HFFc6 (cell line): ENCODE data around the gene IGF2. TPM values are rescaled to one million over a fixed set of nuclear protein-coding genes. Genes with fewer than 3 reads are reported as not detected.
"Not testable (repeated sequence)": the region's sequence is repeated elsewhere in the genome, so short reads cannot be mapped to it uniquely, and the experiment has no call there.

ENCODE experiments used
- DNase-seq: peaks from one replicate; pipeline ENCODE4 v3.0.0-alpha.2; 2018
- H3K27ac Mint-ChIP-seq: 2 replicates; pipeline ENCODE4 v1.8.0; 2020; ENCODE audit warnings: mild to moderate bottlenecking, mixed read lengths
- H3K27me3 Mint-ChIP-seq: 2 replicates; pipeline ENCODE4 v1.8.0; 2021; ENCODE audit warnings: mild to moderate bottlenecking, moderate library complexity, mixed read lengths; ENCODE audit not compliant: insufficient read depth
- H3K36me3 Mint-ChIP-seq: 2 replicates; pipeline ENCODE4 v1.8.0; 2021; ENCODE audit warnings: low read depth, mixed read lengths
- H3K4me1 Mint-ChIP-seq: 2 replicates; pipeline ENCODE4 v1.8.0; 2020; ENCODE audit warnings: low read depth, mixed read lengths
- H3K4me3 Mint-ChIP-seq: 2 replicates; pipeline ENCODE4 v1.8.0; 2020; ENCODE audit warnings: mild to moderate bottlenecking, moderate library complexity, mixed read lengths
- H3K9me3 Mint-ChIP-seq: 2 replicates; pipeline ENCODE4 v1.8.0; 2020; ENCODE audit warnings: mild to moderate bottlenecking, mixed read lengths
- CTCF ChIP-seq: fragments of 200-600 bp; sonication (generic); IDR thresholded peaks from 2 replicates; pipeline ENCODE4 v1.5.0; 2021; ENCODE audit warnings: antibody characterized with exemption, mild to moderate bottlenecking
- total RNA-seq, 6 experiments: library from RNA; stranded (reverse); fragmentation: NEBNext Ultra II Directional; extraction: Animal tissue kit (Norgen Biotek cat#: 25700); gene quantifications; 2 replicates in 1 of 6; 3 replicates in 5 of 6; pipeline ENCODE4 v1.2.3, GENCODE V29; 2021

The IGF2 gene
- total RNA-seq, 6 experiments from 2014 or later: 0.90 to 2.6 (median 2.0) TPM

GRCh38 chr11:2129308-2129698 lies 9.9 kb downstream of the IGF2 start:
- no peaks in the 10 kb centered on the region; the same call in 1 of the 2 replicates for H3K9me3 Mint-ChIP-seq
- H3K27me3 Mint-ChIP-seq: peaks cover 30% of the 10 kb centered on the region
- no peaks in the 10 kb centered on the region for H3K36me3 Mint-ChIP-seq
- TF ChIP-seq CTCF: no peak
- no peak overlapping the region for H3K27ac Mint-ChIP-seq
- no peak for DNase-seq
- H3K4me3 Mint-ChIP-seq: no peak overlapping the region
- no peaks in the 10 kb centered on the region for H3K4me1 Mint-ChIP-seq

- Mint-ChIP-seq H3K9me3 (no peaks in the 10 kb centered on the region; the same call in 1 of the 2 replicates), H3K27ac (no peak overlapping the region), H3K36me3 (no peaks in the 10 kb centered on the region), H3K4me1 (no peaks in the 10 kb centered on the region), H3K4me3 (no peak overlapping the region), H3K27me3 (peaks cover 27% of the 10 kb centered on the region)
- TF ChIP-seq CTCF: no peak
- DNase-seq: no peak
Measured at GRCh38 chr11:2128511-2129307, 10.5 kb downstream of the IGF2 start.

GRCh38 chr11:2128130-2128510 lies 11.1 kb downstream of the IGF2 start:
- H3K27ac Mint-ChIP-seq: no peak overlapping the region
- DNase-seq: no peak
- no peak overlapping the region for H3K4me3 Mint-ChIP-seq
- no peaks in the 10 kb centered on the region for H3K4me1 Mint-ChIP-seq
- H3K9me3 Mint-ChIP-seq: no peaks in the 10 kb centered on the region; the same call in 1 of the 2 replicates
- H3K36me3 Mint-ChIP-seq: no peaks in the 10 kb centered on the region
- no peak for TF ChIP-seq CTCF
- H3K27me3 Mint-ChIP-seq: peaks cover 22% of the 10 kb centered on the region

- Mint-ChIP-seq H3K4me3 (no peak overlapping the region), H3K9me3 (no peaks in the 10 kb centered on the region; the same call in 1 of the 2 replicates), H3K27ac (no peak overlapping the region), H3K4me1 (no peaks in the 10 kb centered on the region), H3K36me3 (no peaks in the 10 kb centered on the region), H3K27me3 (peaks cover 17% of the 10 kb centered on the region)
- DNase-seq: no peak
- no peak for TF ChIP-seq CTCF
Measured at GRCh38 chr11:2127482-2128129, 11.6 kb downstream of the IGF2 start.

- Mint-ChIP-seq H3K27me3 (peaks cover 14% of the 10 kb centered on the region), H3K27ac (no peak overlapping the region), H3K4me3 (no peak overlapping the region), H3K4me1 (no peaks in the 10 kb centered on the region), H3K9me3 (no peaks in the 10 kb centered on the region; the same call in 1 of the 2 replicates), H3K36me3 (no peaks in the 10 kb centered on the region)
- TF ChIP-seq CTCF: no peak
- no peak for DNase-seq
Measured at GRCh38 chr11:2126520-2127085, 12.6 kb downstream of the IGF2 start.

GRCh38 chr11:2124736-2125484 lies 14.3 kb downstream of the IGF2 start:
- not testable (repeated sequence) for H3K4me1 Mint-ChIP-seq, H3K4me3 Mint-ChIP-seq, H3K27ac Mint-ChIP-seq, H3K36me3 Mint-ChIP-seq, DNase-seq, H3K9me3 Mint-ChIP-seq
- peaks cover 14% of the 10 kb centered on the region for H3K27me3 Mint-ChIP-seq
